Fibroblast of the aortic adventitia (primary cell): ENCODE measurements around the gene ESPNL. TPM values are rescaled to one million over a fixed set of nuclear protein-coding genes. Genes with fewer than 3 reads are reported as not detected.

Experiments
- DNase-seq: peaks from one replicate; pipeline ENCODE4 v3.0.0-alpha.2; 2010; ENCODE audit warnings: low read depth
- H3K4me3 ChIP-seq: 2 replicates; pipeline ENCODE4 v1.5.1; 2011; ENCODE audit warnings: low read depth, mild to moderate bottlenecking, control low read depth, low read length, moderate library complexity
- total RNA-seq: library from RNA; depleted of rRNA; stranded (reverse); fragments of >200 nt; gene quantifications from 2 replicates; pipeline ENCODE4 v1.2.3, GENCODE V29; 2012; ENCODE audit warnings: low replicate concordance
- TF ChIP-seq, protein P1 (sequence below): IDR thresholded peaks from 2 replicates; pipeline ENCODE4 v1.5.1; 2011; ENCODE audit warnings: mild to moderate bottlenecking, low read length, control low read depth, inconsistent platforms; ENCODE audit not compliant: insufficient read depth

ESPNL gene
- total RNA-seq, 1 donor: 1.4 TPM

DNA sequence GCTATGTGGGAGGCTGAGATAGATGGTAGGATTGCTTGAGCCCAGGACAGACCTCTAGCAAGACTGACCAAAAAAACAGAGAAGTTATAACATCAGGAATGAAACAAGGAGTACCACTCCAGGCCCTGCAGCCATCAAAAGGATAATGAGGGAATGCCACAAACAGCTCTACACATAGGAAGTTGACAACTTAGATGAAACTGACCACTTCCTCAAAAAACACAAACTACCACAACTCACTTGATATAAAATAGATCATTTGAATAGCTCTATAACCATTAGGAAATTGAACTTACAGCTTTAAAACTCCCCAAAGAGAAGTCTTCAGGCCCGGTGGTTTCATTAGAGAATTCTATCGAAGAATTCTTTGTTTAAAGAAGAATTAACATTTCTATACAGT lies 12.9 kb upstream of the ESPNL start:
- no peak overlapping the region for H3K4me3 ChIP-seq
- TF ChIP-seq, protein P1, sequence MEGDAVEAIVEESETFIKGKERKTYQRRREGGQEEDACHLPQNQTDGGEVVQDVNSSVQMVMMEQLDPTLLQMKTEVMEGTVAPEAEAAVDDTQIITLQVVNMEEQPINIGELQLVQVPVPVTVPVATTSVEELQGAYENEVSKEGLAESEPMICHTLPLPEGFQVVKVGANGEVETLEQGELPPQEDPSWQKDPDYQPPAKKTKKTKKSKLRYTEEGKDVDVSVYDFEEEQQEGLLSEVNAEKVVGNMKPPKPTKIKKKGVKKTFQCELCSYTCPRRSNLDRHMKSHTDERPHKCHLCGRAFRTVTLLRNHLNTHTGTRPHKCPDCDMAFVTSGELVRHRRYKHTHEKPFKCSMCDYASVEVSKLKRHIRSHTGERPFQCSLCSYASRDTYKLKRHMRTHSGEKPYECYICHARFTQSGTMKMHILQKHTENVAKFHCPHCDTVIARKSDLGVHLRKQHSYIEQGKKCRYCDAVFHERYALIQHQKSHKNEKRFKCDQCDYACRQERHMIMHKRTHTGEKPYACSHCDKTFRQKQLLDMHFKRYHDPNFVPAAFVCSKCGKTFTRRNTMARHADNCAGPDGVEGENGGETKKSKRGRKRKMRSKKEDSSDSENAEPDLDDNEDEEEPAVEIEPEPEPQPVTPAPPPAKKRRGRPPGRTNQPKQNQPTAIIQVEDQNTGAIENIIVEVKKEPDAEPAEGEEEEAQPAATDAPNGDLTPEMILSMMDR: no peak
- no peak for DNase-seq

DNA sequence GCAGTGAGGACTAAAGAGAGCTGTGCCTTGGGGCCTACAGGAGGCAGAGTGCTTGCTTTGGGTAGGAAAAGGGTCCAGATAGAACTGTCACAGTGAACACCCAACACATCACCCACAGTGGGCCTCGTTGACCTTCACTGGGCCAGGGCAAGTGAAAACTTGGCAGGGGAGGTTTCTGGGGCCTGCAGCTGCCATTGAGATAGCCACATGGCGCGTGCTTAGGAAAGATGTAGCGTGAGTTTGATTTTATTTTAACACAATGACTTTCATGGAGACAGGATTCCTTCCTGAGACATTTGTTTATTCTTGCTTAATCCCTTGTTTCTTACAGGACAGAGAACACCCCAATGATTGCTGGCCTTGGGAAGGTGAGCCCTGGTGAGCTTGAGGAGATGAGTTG lies 9.3 kb upstream of the ESPNL start:
- no peak for DNase-seq
- H3K4me3 ChIP-seq: no peak overlapping the region
- TF ChIP-seq, protein P1: no peak

DNA sequence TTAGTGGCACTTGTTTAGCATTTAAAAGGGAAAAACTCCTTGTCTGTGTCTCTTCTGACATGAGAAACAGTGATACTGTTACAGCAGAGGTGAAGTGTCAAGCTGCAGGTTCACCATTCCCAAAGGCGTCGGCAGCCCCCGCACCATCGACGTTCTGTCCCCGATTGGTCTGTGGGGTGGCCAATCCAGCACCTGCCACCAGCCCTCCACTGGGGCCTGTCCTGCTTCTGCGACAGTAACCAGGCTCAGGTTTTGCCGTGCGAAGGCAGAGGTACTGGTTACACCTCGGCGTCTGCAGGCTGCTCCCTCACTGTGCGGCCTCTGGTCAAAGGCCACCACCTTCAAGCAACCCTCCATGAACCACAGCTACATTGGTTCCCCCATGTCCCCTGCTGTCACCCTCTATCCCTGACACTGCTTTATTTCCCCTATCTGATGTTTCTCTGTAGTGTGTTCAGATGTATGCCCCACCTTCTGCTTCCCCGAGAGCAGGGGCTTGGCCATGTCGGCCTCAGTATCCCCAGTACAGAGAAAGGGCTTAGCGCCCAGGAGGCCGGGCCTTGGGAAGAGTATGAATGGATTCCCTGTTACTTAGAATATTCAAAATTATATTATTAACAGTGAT lies 8.6 kb upstream of the ESPNL start:
- no peak for DNase-seq
- no peak overlapping the region for H3K4me3 ChIP-seq
- TF ChIP-seq, protein P1: no peak

DNA sequence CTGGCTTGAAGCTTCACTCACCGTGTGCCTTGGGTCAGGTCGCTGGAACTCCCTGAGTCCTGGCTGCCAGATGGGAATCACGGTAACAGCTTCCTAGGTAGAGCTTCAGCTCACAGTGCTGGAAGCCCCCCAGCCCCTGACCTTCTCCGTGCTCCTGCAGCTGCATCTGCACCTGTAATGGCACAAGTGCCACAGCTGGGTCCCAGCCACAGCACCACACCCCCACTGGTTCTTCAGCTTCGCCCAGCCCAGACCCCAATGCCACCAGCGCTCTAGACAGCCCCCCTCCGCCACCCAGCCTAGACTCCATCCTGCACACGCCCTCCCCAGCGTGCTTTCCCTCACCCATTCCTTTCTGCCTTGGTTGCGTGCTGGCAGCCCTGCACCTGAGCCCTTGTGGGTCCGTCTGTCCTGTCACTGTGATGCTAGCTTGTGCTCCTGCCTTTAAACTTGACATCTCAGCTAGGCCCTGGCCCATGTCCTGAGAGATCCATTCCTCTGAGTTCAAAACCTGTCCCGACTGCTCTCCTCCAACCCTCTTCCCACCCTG lies 7.6 kb upstream of the ESPNL start:
- DNase-seq: no peak
- H3K4me3 ChIP-seq: no peak overlapping the region
- TF ChIP-seq, protein P1: no peak

DNA sequence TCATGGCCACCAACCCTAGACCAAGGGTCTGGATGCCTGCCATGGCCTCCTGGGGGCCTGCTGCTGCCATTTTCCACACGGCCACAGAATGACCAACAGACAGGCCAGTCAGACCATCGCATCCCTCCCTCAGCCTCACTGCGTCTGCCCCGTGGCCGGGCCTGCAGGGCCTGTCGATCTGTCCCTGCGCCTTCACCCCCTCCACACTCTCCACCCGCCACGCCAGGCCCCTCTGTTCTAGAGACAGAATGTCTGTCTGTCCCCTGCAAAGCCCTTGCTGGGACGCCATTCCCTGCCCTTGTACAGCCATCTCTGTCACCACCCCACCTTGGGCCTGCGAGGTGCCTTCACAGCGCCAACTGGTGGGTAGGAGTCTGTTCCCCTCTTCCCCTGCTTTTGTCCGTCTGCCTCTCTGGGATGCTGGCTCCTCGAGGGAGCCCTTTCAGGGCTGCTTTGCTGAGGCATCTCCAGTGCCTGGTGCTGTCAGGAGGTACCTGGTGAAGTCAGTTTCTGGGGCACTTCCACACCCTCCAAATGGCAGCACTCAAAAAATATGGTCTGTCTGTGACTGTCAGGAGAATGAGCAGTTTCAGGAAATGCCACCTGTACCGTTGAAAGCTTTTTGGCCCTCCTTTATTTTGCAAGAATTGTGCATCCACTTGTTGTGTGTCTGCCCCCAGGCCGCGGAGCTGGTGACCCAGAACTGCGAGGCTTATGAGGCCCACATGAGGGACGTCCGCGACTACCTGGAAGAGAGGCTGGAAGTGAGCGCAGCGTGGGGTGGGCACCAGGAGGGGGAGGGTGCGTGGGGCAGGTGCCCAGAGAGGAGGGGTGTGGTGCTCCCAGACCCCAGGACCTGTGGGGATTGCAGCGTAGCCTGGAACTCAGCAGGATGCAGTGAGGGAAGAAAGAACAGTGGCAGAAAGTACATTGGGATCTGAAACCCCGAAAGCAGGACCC lies 6.7 kb upstream of the ESPNL start:
- DNase-seq: no peak
- no peak overlapping the region for H3K4me3 ChIP-seq
- TF ChIP-seq, protein P1: no peak

DNA sequence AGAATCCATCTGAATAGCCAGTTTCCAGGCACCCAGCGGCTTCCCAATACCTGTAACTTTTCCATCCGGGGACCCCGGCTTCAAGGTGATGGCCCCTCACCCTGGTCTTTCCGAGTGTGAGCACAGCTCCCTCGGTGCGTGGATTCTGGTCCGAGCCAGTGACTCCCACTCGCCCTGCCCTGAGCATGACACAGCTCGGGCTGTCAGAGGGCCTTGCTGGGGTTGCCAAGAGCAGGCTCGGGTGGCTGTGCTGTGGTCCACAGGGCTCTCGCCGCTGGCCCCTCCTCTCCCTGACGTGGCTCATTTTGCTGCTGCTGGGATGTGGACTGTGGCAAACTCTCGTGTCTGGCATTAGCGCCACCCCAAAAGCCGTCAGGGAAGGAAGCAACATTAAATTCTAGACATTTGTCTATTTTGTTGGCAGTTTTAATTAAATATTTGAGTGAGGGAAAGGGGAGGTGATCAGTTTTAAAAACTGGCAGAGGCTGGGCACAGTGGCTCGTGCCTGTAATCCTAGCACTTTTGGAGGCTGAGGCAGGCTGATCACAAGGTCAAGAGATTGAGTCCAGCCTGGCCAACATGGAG lies 5.6 kb upstream of the ESPNL start:
- TF ChIP-seq, protein P1: no peak
- DNase-seq: no peak

More for the DNA sequence above, 5.6 kb upstream of the ESPNL start:
- H3K4me3 ChIP-seq: no peak overlapping the region
